ENCODE data around the gene NEU3.

DNA sequence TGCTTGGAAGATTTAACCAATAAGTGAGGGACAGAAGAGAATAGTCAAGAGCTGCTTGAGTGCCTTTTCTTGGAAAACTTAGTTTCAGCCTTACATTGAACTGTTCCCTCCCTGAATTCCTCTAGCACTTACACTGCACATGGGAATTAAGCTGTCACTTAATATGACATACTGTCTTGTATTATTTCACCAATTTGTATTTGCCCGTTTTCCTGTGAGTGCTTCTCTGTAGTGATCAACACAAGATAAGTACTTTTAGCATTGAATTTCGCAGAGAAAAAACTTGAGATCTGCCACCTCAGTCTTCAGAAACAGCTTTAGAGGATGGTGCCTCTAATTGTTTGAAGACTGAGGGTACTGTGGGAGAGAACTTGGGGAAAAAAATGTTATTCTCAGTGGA is 36.0 kb upstream of the NEU3 start:
- TF ChIP-seq, protein P1, sequence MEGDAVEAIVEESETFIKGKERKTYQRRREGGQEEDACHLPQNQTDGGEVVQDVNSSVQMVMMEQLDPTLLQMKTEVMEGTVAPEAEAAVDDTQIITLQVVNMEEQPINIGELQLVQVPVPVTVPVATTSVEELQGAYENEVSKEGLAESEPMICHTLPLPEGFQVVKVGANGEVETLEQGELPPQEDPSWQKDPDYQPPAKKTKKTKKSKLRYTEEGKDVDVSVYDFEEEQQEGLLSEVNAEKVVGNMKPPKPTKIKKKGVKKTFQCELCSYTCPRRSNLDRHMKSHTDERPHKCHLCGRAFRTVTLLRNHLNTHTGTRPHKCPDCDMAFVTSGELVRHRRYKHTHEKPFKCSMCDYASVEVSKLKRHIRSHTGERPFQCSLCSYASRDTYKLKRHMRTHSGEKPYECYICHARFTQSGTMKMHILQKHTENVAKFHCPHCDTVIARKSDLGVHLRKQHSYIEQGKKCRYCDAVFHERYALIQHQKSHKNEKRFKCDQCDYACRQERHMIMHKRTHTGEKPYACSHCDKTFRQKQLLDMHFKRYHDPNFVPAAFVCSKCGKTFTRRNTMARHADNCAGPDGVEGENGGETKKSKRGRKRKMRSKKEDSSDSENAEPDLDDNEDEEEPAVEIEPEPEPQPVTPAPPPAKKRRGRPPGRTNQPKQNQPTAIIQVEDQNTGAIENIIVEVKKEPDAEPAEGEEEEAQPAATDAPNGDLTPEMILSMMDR (IDR thresholded peaks at IDR 0.05; ENCODE audit: low read depth, low read length), result no peak
- no peak for TF ChIP-seq EZH2phosphoT487 (IDR thresholded peaks at IDR 0.05; ENCODE audit: low read depth)
